Duodenal mucosa (tissue), 2 donors: ENCODE measurements around the gene RUNDC3A.

Experiments
- H3K27ac ChIP-seq: one replicate; pipeline ENCODE4 v1.7.0; 2013; ENCODE audit warnings: low read depth, low read length
- H3K27me3 ChIP-seq, 2 donors: one replicate each; pipeline ENCODE4 v1.7.0; 2013; ENCODE audit warnings: low read length in 2 of 2, control low read depth in 1 of 2; ENCODE audit not compliant: insufficient read depth in 2 of 2, control insufficient read depth in 1 of 2
- H3K36me3 ChIP-seq, 2 donors: one replicate each; pipeline ENCODE4 v1.7.0; 2013; ENCODE audit warnings: low read length in 2 of 2, control low read depth in 1 of 2; ENCODE audit not compliant: insufficient read depth in 2 of 2, control insufficient read depth in 1 of 2
- H3K4me1 ChIP-seq, 2 donors: one replicate each; pipeline ENCODE4 v1.7.0; 2013; ENCODE audit warnings: low read length in 2 of 2, control low read depth in 1 of 2; ENCODE audit not compliant: insufficient read depth in 2 of 2, control insufficient read depth in 1 of 2
- H3K4me3 ChIP-seq, 2 donors: one replicate each; pipeline ENCODE4 v1.7.0; 2013; ENCODE audit warnings: low read length in 2 of 2, low read depth in 1 of 2
- H3K9ac ChIP-seq, 2 donors: one replicate each; pipeline ENCODE4 v1.7.0; 2013; ENCODE audit warnings: low read length in 2 of 2, low read depth in 1 of 2
- H3K9me3 ChIP-seq, 2 donors: one replicate each; pipeline ENCODE4 v1.7.0; 2013; ENCODE audit warnings: low read length in 2 of 2, control low read depth in 1 of 2; ENCODE audit not compliant: control insufficient read depth in 1 of 2

The RUNDC3A gene

GRCh38 chr17:44283344-44284023 is 24.9 kb upstream of the RUNDC3A start:
- H3K9ac ChIP-seq, result no peak overlapping the region

GRCh38 chr17:44284024-44284400 is 24.4 kb upstream of the RUNDC3A start:
- peaks cover 11 to 17% of the 10 kb centered on the region in 2 donors for H3K4me1 ChIP-seq
- no peaks in the 10 kb centered on the region for H3K36me3 ChIP-seq
- no peak overlapping the region for H3K27ac ChIP-seq
- peaks cover 0 to 4% of the 10 kb centered on the region in 2 donors for H3K27me3 ChIP-seq
- H3K4me3 ChIP-seq, result no peak overlapping the region
- no peaks in the 10 kb centered on the region for H3K9me3 ChIP-seq
- no peak overlapping the region for H3K9ac ChIP-seq

More at GRCh38 chr17:44283344-44284023, 24.9 kb upstream of the RUNDC3A start:
- Histone ChIP-seq H3K9me3 (no peaks in the 10 kb centered on the region), H3K27me3 (peaks cover 0 to 1% of the 10 kb centered on the region in 2 donors), H3K36me3 (no peaks in the 10 kb centered on the region), H3K27ac (no peak overlapping the region), H3K4me3 (no peak overlapping the region), H3K4me1 (peaks cover 11 to 18% of the 10 kb centered on the region in 2 donors)

DNA sequence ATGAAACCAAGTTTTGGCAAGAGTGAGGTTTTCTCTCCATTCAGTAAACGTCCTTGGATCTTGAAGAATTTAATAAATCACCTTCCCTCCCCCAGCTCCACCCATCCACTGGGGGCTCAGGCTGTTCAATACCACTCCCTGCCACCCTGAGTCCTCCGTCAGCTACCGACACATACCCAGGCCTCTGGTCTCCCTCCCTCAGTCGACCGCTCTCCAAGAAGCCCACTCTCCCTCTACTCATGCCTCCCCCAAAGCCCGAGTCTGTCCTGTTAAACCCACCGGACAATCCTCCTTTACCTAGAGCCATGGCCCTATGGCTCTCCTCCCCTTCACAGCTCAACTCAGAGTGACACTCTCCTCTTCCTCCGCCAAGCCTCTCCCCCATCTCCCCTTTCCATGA is 20.8 kb upstream of the RUNDC3A start:
- H3K27ac ChIP-seq, result no peak overlapping the region
- H3K9me3 ChIP-seq, result no peaks in the 10 kb centered on the region
- no peak overlapping the region for H3K4me3 ChIP-seq
- H3K9ac ChIP-seq, result no peak overlapping the region
- peaks cover 0 to 4% of the 10 kb centered on the region in 2 donors for H3K27me3 ChIP-seq
- H3K4me1 ChIP-seq, result no peaks in the 10 kb centered on the region
- H3K36me3 ChIP-seq, result no peaks in the 10 kb centered on the region

DNA sequence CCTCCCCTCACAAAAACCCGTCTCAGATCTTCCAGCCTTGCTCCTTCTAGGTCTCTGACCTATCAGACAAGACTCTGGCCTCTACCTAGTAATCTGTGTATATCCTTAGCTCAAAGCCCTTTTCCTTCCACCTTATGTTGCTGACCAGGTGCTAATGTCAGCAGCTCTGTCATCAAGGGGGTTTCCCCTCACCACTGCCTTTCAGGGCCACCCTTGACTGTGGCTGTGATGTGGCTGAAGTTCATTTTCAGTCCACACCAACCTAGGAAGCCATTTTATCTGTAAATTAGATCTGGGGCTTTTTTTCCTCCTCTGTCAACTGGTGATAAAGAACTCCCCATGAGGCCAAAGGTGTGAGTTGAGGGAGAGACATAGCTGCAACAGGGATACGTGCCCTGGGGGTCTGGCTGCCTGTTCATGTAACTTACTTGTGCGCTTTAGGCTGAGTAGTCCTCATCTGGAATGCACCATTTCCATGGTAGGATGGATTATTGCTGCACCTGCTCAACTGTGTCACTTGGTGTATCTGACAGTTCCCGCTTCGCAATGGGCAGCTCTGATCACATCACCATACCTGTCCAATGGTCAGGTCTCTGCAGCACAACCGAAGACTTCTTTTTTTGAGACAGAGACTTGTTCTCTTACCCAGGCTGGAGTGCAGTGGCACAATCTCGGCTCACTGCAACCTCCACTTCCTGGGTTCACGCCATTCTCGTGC is 14.7 kb upstream of the RUNDC3A start:
- no peaks in the 10 kb centered on the region for H3K4me1 ChIP-seq
- no peaks in the 10 kb centered on the region for H3K9me3 ChIP-seq
- H3K9ac ChIP-seq, result no peak overlapping the region
- no peak overlapping the region for H3K27ac ChIP-seq
- H3K27me3 ChIP-seq, result peaks cover 0 to 3% of the 10 kb centered on the region in 2 donors
- H3K4me3 ChIP-seq, result no peak overlapping the region
- H3K36me3 ChIP-seq, result no peaks in the 10 kb centered on the region

DNA sequence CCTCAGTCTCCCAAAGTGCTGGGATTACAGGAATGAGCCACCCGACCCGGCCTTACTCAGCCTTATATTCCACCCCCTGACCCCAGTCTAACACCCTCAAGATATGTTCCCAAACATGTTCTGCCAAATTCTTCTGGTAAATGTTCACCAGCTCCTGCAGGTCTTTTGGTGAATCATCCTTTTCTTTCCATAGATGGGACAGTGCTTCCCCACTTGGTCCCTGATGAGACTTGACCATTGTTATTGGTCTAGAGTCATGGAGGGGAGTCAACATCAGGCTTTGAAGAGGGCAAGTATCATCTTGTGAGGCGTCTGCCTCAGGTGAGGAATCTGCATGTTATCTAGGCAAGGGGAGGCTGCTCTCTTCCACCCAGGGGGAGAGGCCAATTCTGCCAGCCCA is 10.4 kb upstream of the RUNDC3A start:
- no peak overlapping the region for H3K9ac ChIP-seq
- no peaks in the 10 kb centered on the region for H3K4me1 ChIP-seq
- no peak overlapping the region for H3K27ac ChIP-seq
- peaks cover 0 to 7% of the 10 kb centered on the region in 2 donors for H3K27me3 ChIP-seq
- H3K4me3 ChIP-seq, result no peak overlapping the region
- no peaks in the 10 kb centered on the region for H3K36me3 ChIP-seq
- no peaks in the 10 kb centered on the region for H3K9me3 ChIP-seq

- Histone ChIP-seq H3K4me1 (peaks cover 6% of the 10 kb centered on the region in 2 donors), H3K36me3 (no peaks in the 10 kb centered on the region), H3K9ac (no peak overlapping the region), H3K4me3 (no peak overlapping the region), H3K27ac (no peak overlapping the region), H3K9me3 (no peaks in the 10 kb centered on the region), H3K27me3 (peaks cover 7 to 9% of the 10 kb centered on the region in 2 donors)
These were observed 3.8 kb upstream of the RUNDC3A start for GRCh38 chr17:44304651-44305050.

DNA sequence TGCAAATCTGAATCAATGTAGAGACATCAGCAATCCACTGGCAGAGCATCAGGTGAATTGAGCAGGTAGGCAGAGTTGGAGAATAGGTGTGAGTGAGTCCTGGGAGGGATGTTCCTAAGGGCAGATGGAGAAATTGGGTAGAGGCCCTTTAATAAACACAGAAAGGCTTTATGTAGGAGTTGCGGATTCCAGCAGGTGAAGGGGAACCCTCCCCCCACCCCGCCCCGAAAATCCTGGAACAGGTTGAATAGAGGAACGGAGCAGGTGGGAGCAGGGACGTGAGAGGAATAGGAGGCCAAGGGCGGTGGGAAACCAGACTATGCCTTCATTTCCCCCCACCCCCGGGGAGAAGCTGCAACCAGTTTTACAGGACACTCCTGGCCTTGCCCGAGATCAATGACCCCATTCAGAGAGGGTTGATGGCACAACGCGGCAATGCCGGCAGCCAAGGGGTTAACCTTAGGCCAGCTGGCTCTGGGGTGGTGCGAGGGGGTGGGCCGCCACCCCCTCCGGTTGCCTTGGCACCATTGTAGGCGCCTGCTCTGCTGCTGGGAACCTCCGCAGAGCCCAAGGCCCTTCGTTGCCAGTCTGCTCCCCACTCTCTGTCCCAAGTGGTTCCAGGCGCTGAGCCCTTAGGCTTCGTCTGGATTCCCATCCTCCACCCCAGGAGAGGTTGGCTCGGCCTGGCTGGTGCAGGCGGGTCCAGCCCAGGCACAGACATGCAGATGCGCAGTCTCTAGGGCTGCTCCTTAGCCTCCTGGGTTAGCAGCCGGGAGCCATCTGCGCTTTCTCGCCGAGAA is 814 bp upstream of the RUNDC3A start:
- H3K27me3 ChIP-seq, result peaks cover 2 to 9% of the 10 kb centered on the region in 2 donors
- no peaks in the 10 kb centered on the region for H3K9me3 ChIP-seq
- peak overlapping the region; percentile 30 to 32 for H3K4me3 ChIP-seq
- H3K27ac ChIP-seq, result no peak overlapping the region
- no peaks in the 10 kb centered on the region for H3K36me3 ChIP-seq
- peaks cover 6% of the 10 kb centered on the region in 2 donors for H3K4me1 ChIP-seq
- H3K9ac ChIP-seq, result no peak overlapping the region

GRCh38 chr17:44308865-44309264 is 464 bp downstream of the RUNDC3A start:
- no peak overlapping the region for H3K27ac ChIP-seq
- H3K9me3 ChIP-seq, result no peaks in the 10 kb centered on the region
- H3K9ac ChIP-seq, result no peak overlapping the region
- H3K36me3 ChIP-seq, result no peaks in the 10 kb centered on the region
- peak overlapping the region; percentile 21 to 47 for H3K4me3 ChIP-seq
- peaks cover 3 to 11% of the 10 kb centered on the region in 2 donors for H3K27me3 ChIP-seq
- H3K4me1 ChIP-seq, result peaks cover 6% of the 10 kb centered on the region in 2 donors

DNA sequence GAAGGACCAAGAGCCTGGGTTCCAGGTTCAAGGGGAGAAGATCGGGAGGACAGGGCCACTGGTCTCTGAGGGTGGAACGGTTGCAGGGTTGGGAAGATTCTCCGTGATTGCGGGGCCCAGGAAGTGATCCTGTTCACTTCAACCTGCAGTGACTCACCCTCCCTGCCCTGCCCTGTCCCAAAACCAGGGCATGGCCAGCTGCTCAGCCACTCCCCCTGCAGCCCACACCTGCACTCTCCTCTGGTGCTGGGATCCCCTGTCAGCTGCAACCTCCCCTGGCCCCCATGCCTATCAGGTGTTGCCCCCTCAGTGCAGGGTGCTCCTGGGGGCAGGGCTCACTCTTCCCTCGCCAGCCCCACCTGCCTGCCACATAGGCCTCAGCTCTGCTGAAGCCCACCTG is 1.1 kb downstream of the RUNDC3A start:
- H3K4me3 ChIP-seq, result no peak overlapping the region
- H3K9ac ChIP-seq, result no peak overlapping the region
- no peaks in the 10 kb centered on the region for H3K36me3 ChIP-seq
- H3K9me3 ChIP-seq, result no peaks in the 10 kb centered on the region
- H3K27ac ChIP-seq, result no peak overlapping the region
- peaks cover 6% of the 10 kb centered on the region in 2 donors for H3K4me1 ChIP-seq
- peaks cover 10 to 16% of the 10 kb centered on the region in 2 donors for H3K27me3 ChIP-seq

- Histone ChIP-seq H3K9ac (no peak overlapping the region), H3K4me3 (no peak overlapping the region), H3K9me3 (no peaks in the 10 kb centered on the region), H3K4me1 (peaks cover 6% of the 10 kb centered on the region in 2 donors), H3K27me3 (peaks cover 15 to 22% of the 10 kb centered on the region in 2 donors), H3K36me3 (no peaks in the 10 kb centered on the region), H3K27ac (no peak overlapping the region)
These were observed 1.8 kb downstream of the RUNDC3A start for GRCh38 chr17:44310188-44310587.
